IPS-NIHi11 (cell line): ENCODE measurements around the gene B3GALT5.

ENCODE experiments used
- DNase-seq: peaks from one replicate; pipeline ENCODE4 v3.0.0; 2012; ENCODE audit warnings: mixed read lengths, low spot score

The B3GALT5 gene

DNA sequence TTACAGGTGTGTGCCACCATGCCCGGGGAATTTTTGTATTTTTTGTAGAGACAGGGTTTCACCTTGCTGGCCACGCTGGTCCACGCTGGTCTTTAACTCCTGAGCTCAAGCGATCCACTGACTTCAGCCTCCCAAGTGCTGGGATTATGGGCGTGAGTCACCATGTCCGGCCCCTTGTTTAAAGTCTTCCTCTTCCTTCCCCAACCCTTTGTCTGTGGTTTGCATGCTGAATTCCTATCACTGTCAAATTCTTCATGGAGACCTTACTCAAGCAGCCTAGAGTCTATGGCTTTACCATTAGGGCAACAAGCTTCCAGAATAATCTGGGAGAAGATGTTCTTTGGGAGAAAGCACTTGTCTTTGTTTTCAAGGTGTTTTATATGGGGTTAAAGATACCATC lies 34.7 kb downstream of the B3GALT5 start:
- DNase-seq = no peak

DNA sequence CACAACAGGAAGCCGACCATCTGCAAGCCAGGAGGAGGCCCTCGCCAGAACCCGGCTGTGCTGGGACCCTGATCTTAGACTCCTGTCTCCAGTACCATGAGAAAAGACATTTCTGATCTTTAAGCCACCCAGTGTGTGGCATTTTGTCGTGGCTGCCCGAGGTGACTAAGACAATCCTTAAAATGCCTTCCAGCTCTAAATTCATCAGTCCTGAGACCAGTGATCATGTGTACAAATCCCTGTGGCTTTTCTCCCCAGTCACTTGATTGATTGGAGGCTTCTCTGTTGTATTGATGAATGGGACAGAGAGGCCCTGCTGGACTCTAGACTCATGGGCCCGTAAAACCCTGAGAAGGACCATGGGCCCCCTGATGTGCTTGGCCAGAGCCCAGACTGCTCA lies 36.1 kb downstream of the B3GALT5 start:
- DNase-seq = no peak

DNA sequence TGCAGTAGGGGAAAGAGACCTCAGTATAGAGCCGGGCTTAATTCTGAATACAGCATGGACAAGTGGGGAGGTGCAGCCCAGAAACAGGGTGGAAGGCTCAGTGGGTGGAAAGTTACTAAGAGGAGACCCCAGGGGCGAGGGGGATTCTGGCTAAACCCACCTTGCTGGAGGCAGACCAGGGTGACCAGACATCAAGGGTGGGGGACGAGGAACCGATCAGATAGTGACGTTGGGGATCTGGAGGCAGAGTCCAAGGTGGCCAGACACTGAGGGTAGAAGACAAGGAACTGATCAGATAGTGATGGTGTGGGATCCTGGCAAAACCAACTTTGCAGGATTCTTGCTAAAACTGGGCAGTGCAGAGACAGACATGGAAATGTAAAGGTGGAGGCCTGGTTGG lies 36.8 kb downstream of the B3GALT5 start:
- no peak for DNase-seq

DNA sequence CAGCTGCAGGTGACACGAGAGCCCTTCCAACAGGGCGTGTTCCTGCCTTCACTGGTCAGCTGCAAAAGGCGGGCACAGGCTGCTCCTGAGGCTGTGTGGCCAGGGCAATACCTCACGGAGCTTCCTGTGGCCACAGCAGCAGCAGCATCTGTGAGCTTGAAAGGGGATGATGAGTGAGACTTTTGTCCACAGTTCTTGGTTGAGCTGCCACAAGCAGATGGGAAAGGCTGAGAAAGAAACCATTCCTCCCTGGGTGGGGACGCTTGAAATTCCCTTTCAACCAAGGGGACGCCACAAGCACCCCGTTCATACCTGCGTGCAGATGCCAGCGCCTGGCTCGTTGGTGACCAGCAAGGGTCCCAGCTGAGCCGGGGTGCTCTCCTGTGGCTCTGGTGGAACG lies 37.6 kb downstream of the B3GALT5 start:
- DNase-seq = no peak

DNA sequence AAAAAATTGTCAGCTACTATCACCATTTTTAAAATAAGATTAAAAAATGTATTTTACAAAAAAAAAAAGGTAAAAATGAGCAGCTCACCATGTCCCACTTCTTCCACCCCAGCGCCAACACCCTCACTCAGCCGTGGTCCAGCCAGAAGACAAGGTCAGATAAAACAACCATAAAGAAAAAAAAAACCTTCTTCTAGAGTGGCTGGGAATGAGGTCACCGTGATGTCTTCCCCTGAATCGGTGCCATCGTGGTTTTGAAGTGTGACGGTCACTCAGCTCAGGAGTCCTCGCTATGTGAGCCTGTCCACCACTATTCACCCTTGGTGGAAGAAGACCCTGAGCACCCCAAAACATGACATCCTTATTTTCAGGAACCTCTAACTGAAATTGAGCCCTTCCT lies 38.1 kb downstream of the B3GALT5 start:
- no peak for DNase-seq

DNA sequence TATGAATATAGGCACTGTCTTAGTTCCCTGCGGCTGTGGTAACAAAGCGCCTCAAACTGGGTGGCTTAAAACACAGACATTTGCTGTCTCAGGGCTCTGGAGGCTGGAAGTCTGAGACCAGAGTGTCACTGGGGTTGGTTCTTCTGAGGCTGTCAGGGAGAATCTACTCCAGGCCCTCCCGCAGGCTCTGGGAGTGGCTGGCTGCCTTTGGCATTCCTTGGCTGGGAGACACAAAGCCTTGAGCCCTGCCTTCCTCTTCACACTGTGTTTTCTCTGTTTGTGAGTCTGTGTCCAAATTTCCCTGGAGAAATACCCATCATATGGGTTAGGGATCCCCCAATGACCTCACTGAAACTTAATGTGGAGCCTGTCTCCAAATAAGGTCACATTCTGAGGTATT lies 38.5 kb downstream of the B3GALT5 start:
- DNase-seq = no peak

DNA sequence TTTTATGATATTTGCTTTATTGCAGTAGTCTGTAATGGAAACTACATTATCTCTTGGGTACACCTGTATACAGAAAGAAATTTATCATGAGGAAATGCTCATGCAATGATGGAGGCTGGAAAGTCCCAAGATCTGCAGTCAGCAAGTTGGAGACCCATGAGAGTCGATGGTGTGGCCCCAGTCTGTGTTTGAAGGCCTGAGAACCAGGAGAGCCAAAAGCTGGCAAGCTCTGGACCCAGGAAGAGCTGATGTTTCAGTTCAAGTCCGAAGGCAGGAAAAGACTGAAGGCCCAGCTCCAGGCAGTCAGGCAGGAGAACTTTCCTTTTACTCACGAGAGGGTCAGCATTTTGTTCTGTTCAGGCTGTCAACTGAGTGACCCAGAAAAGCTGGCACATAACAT lies 42.2 kb downstream of the B3GALT5 start:
- no peak for DNase-seq

DNA sequence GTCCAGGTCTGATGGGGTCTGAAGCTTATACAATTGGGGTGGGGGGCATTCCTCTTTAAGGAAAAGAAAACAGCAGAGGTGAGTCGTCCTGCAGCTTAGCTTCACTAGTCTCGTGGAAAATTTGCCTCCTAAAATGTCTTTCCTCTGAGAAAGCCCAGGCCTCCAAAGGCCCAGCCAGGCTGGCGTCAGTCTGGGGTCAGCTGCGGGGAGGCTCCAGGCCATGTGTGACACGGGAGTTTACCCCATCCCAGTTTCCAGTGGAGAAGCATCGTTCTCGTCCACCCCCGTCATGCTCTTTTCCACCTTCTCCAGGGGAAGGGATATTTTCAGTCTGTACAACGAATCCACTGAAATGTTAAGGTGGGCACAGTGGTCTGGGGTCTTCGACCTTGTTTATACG lies 42.8 kb downstream of the B3GALT5 start:
- no peak for DNase-seq

DNA sequence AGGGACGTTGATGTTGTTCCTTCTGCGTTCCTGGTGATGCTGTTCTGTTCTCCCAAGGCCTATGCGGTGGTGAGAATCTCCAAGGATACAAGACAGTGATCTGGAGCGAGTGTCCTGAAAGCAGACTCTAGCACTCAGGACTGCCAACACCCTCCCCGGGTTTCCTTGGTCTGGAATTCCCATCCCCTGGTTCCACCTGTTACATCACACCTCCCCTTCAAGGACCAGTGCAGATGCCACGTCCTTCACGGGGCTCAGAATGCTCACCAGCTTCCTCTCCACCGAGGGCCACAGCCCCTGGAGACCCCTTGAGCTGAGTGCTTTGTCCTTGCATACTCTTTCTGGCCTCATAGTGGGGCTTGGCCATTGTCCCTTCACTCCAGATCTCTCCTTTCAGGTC lies 43.5 kb downstream of the B3GALT5 start:
- no peak for DNase-seq

DNA sequence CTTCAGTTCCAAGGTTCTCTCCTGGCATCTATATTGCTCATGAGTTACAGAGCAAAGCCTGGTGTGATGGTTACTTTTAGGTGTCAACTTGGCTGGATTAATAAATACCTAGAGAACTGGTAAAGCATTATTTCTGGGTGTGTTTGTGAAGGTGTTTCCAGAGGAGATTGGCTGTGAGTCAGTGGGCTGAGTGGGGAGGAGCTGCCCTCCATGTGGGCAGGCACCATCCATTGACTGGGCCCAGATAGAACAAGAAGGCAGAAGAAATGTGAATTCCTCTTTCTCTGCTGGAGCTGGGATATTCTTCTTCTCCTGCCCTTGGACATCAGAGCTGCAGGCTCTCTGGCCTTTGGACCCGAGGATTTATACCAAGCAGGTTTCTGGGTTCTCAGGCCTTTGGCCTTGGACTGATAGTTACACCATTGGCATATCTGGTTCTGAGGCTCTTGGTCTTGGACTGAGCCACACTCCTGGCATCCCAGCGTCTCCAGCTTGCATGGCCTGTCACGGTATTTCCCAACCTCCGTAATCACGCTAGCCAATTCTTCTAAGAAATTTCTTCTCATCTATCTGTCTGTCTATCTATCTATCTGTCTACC lies 44.5 kb downstream of the B3GALT5 start:
- no peak for DNase-seq

DNA sequence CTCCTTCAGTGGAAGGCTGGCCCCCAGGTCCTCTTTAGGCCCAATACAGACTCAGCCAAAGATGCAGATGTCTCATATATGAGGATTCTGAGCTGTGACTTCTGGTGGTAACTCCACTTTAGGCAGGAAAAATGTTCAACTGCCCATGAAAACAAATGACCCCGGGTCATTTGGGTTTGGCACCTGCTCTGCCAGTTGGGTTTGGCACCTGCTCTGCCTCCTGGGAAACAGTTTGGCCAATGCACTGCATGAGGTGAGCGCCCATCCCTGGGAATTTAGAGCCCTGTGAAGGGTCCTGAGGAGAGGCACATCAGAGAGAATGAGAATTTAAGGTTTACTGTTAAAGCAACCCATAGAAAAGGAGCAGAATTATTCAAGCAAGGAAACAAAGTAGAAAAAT lies 45.3 kb downstream of the B3GALT5 start:
- DNase-seq = no peak

DNA sequence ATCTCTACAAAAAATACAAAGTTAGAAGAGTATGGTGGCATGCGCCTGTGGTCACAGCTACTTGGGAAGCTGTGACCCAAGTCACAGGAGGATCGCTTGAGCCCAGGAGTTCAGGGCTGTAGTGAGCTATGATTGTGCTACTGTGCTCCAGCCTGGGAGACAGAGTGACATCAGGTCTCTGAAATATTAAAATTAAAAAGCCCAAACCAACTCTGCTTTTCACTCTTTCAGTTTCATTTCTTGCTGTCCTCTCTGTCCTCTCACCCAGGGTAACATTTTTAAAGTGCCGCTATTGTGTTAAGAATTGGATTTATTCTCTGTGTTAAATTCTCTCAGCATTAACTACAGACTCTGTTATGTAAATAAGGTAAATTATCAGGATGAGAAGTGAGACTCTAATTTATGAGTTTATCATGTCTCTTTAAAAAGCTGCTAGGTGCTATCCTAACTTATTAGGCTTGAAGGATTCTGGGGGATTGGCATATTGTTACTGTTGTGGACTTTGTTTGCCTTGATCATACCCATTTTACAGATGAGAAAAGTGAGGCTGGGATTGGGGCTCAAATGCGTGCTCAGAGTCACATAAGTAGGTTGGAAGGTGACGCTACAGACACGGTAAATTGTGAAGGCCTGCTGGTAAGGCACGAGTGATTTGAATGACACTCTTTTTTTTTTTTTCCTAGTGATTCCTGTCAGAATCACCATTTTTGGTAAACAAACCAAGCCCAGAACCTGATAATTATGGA lies 46.5 kb downstream of the B3GALT5 start:
- no peak for DNase-seq

DNA sequence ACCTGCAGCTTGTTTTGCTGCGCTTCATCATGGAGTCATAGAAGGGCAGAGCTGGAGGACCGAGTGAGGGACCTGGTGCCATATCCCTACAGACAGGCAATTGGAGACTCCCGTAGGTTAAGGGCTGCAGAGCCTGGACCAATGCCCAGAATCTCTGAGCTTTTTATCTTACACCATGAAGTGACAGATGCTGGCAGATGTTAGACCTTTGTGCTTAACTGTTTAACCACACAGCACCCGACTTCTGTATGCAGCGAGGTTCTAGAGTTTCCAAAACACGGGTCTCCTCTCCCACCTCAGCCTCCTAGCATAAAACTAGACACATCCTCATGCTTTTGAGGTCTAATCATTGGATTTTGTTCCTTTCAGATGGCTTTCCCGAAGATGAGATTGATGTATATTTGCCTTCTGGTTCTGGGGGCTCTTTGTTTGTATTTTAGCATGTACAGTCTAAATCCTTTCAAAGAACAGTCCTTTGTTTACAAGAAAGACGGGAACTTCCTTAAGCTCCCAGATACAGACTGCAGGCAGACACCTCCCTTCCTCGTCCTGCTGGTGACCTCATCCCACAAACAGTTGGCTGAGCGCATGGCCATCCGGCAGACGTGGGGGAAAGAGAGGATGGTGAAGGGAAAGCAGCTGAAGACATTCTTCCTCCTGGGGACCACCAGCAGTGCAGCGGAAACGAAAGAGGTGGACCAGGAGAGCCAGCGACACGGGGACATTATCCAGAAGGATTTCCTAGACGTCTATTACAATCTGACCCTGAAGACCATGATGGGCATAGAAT lies 47.6 kb downstream of the B3GALT5 start:
- no peak for DNase-seq

DNA sequence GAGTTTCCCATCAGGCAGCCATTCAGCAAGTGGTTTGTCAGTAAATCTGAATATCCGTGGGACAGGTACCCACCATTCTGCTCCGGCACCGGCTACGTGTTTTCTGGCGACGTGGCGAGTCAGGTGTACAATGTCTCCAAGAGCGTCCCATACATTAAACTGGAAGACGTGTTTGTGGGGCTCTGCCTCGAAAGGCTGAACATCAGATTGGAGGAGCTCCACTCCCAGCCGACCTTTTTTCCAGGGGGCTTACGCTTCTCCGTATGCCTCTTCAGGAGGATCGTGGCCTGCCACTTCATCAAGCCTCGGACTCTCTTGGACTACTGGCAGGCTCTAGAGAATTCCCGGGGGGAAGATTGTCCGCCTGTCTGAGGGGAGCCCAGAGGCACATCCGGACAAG lies 48.4 kb downstream of the B3GALT5 start:
- DNase-seq = no peak

DNA sequence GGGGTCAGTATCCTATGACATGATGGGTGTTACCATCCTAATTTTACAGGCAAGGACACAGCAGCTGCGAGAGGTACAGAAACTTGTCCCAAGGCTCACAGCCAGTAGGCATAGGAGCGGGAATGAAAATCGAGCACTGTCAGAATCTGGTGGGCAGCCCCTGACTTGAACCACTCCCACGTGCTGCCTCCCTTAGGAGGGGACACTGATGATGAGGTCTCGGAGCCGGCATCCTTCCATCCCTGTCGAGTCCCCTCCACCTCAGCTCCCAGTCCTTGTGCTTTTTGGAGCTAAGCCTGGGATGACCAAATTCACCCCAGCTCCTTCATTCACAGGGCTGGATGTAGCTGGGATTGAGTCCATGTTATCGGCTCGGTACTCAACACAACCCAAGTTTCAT lies 49.0 kb downstream of the B3GALT5 start:
- DNase-seq = no peak

DNA sequence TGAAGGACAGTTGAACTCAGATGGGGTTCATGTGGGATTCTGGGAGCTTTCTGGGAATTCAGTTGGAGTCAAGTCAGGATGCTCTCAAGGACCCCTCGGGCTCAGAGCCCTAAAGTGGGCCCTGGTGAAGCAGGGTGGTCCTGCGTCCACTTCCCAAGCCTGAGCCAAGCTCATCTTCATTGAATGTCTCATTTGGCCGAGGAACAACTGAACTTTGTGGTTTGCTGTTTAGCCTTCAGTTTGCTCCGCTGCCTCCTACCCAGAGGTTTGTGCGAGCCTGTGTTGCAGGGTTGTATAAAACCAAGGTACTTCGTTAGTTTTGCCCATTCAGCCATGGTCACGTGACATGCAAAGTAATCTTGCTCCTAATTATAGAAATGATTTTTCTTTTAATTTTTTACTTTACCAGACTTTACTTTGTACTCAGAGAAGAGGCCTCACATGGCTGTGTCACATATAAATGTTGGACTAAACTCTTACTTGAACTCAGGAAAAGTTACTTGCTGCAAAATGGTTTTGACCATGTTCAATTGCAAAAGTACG lies 49.7 kb downstream of the B3GALT5 start:
- DNase-seq = no peak

DNA sequence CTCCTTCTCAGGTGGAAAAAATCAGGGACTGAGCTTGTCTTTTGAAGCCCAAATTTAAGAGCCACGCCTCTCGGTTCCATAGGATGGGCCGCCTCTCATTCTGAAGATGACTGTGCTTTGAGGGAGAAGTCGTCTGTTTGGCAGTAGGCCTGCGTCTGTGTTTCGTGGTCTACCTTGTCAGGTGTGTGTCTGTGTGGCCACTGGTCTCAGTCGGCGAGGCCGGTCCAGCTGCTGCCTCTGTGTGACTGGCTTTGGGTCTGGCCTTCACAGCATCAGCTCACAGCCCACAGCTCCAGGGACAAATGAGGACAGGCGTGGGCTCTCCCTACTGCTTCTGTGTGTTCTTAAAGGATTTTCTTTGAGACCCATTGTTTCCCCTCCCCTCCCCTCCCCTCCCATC lies 50.3 kb downstream of the B3GALT5 start:
- no peak for DNase-seq

DNA sequence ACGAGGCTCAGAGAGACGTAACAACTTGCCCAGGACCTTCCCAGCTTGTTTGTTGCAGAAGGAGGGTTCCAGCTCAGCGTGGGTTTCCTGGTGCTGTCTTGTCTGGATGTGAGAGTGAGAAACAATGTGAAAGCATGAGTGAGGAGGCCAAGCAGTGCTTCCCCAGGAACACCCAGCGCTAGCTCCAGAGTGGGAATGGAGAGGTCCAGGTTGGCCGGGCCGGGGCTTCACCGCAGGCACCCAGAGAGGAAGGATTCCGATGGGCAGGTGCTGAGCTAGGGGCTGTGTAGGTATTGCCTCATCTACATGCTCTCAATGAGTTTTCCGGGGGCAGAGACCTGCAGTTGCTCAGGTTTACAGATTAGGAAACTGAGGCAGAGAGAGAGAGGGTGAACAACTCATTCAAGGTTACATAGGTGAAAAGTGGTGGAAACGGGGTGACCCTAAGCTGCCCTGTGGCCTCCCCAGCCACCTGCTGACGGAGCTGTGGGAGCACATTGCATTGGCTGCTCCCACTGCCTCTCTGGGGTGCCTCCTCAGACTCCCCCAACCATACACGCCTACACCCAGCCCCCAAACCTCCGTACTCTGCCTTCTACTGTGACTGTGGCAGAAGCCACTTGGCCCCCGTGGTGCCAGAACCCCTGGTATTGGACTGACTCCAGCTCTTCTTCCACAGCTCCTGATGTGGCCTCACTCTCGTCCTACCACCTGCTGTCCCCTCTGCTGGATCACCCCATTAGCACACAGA lies 51.2 kb downstream of the B3GALT5 start:
- no peak for DNase-seq

DNA sequence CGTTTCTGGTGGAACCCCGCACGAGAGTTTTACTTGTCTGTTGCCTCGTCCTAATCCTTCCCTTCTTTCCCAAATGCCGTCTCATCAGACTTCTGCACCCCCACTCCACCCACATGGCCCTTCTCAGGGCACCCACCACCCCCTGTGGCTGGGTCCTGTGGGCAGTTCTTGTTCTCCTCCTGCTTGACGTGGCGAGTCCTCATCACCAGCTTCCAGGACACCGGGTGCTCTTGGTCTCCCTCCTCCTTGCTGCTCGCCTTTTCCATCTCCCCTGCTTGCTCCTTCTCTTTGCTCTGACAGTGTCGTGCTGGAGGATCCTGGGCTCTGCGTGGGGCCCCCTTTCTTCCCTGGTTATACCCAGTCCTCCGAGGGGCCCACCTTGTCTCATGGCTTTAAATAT lies 51.8 kb downstream of the B3GALT5 start:
- no peak for DNase-seq

DNA sequence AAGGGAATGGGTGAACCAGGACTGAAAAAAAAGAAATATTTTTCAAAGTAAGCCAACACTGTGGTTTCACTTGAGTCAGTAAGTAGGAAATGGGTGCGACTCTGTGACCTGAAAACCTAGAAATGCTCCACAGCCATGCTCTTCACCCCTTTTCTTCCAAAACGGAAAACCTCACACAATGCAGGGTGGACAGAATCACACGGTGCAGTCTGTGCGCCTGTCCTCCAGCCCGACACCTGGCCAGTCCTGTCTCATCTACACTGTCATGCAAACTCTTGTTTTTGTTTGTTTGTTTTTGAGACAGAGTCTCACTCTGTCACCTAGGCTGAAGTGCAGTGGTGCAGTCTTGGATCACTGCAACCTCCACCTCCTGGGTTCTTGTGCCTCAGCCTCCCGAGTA lies 53.3 kb downstream of the B3GALT5 start:
- DNase-seq = no peak

DNA sequence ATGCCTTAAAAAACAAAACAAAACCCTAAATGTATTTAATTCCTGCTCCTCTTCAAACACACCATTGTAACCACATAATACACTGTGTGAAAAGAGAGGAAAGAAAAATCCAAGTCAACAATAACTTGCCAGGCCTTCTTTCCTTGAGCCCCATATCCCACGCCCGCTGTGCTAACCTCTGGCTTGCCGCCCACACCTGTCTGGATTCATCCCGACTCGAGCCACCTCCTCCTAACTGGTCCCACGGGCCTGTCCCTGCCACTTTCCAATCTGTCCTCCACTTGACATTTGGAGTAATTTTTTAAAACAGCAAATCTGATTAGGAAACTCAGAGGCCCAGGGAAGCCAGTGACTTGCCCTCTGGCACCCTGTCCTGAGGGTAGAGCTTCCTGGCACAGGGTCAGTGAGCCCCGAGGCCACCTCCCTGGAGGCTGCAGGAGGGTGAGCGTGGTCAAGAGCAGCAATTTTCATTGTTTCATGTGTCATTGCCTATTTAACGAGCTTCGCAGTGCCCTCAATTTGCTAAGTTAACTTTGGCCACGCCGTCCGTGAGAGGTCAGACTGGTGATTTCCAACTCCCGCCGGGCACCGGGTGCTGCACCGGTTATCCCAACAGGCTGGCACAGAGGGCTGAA lies 54.1 kb downstream of the B3GALT5 start:
- no peak for DNase-seq

DNA sequence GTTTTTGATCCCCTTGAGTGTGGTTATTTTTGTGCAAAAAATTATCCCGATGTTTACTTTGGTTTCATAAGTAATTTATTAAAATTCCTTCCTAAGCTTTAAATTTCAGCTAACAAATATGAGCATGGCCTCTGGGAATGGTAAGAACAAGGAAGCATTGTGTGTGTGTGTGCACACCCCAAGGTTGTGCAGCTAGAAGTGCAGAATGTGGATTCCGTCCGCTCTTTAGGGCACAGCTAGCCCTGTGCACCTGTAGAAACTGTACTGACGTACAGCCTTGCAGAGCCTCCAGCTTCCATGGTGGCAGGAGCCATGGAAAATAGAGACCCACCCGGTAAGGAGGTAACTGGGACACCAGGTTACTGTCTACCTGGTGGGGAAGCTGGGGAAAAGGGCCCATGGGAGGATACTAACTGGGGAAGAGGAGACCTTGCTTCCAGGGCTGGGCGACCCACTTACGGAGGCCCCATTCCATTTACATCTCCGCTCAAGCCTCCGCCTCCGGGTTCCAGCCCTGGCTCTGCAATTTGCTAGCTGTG lies 54.7 kb downstream of the B3GALT5 start:
- no peak for DNase-seq
